ENCODE results near the gene ELOVL5.
"Not testable (repeated sequence)": the region's sequence is repeated elsewhere in the genome, so short reads cannot be mapped to it uniquely, and the experiment has no call there.

Gene ELOVL5

DNA sequence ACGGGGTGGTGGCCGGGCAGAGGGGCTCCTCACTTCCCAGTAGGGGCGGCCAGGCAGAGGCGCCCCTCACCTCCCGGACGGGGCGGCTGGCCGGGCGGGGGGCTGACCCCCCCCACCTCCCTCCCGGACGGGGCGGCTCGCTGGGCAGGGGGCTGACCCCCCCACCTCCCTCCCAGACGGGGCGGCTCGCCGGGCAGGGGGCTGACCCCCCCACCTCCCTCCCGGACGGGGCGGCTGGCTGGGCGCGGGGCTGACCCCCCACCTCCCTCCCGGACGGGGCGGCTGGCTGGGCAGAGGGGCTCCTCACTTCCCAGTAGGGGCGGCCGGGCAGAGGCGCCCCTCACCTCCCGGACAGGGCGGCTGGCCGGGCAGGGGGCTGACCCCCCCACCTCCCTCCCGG lies 43.8 kb downstream of the ELOVL5 start:
- DNase-seq (ENCODE audit: low read depth) = not testable (repeated sequence)

DNA sequence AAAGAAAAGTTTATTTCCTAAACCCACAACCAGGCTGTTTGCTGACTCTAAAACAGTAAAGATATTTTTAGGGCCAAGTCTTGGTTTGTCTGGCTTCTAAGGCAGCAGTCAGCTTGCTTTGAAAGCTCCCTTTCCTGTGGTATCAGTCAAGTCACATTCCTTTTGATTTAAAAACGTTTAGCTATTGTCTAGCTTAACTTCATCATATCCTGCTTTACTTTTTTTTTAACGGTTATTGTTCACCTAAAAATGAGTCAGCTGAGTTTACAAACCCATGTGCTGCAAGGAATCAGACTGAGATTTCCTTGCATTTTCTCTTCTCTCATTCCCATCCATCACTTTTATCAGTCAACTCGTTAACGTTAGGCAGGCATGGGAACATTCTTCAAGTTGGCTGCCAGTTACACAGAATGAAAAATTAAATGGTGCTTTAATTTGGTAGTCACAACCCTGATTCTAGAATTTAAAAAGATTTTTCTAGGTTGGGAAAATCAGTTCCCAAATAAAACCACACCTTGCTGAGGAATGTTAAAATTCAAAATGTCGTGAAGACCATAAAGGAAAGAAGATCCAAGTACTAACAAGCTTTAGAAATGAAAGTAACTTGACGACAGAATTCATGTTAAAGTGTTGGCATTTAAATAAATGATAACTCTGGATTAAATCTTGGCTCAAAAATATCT lies 45.9 kb downstream of the ELOVL5 start:
- DNase-seq (ENCODE audit: low read depth) = no peak

DNA sequence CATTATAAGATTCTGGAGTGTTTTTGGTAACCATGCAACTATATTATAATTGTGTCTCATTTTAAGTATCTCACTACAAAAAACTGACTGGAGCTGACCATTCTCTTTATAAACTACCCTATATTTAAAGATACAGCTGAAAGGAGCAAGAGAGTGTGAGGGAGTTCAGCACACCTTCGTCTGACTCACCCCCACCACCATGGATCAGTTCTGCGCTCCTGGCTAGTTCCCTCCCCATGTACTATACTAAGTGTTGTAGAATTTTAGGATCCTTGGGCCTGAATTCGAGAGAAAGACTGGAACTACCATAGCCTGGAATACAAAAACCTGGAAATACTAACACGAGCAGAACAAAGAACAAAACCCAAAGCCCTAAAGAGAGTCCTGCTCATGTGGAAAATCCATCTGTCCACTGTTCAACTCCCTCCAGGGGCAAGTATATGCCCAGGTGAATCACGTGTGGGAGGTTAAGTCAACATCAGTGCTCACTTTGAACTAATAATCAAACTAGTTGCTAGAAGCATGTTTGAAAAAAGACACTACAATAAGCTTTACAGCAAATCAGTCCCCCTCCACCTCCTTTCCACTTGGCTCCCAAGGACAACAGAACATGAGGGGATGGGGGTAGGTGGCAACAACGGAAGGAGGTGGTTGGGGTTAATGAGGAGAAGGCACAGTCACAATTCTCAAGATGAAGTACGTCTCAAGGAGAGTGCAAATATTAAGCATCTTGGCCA lies 46.8 kb downstream of the ELOVL5 start:
- no peak for DNase-seq (ENCODE audit: low read depth)

DNA sequence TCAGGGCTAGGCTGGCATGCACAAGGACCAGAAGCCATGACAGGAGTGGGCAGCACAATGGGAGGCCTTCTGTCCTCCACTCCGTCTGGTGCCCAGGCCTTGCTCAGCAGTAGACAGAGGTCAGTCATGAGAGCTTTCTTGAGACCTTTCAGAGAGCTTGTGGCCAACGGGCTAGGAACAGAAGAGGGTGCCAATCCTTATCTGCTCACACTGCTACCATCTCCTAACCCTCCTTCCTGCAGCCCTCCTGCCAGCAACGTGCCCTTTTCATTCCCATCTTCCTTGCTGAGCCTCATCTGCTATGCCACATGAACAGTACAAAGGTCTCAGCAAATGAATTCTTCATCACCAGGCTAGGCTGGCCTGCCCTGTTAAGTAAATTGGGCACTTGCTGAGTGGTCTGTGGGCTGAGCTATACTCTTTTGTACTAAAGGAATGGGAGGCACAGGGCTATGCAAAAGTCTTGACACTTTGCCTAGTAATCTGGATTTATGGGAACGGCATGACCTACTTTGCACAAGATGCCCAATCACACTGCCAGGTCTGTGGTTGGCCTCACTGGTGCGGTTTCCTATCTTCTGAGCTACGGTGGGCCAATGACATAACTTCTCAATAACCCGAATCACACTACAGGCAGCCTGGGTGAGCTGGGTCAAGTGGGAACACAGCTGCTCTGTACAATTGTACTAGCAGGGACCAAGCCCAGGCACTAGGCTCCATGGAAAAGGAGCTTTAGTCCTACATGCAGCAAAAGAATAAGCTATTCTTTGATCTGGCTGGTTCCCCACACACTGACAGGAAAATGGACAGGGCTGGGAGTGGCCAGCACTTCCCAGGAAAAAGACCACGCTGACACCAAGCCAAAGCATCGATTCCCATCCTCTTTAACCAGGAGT lies 47.8 kb downstream of the ELOVL5 start:
- DNase-seq (ENCODE audit: low read depth) = no peak

DNA sequence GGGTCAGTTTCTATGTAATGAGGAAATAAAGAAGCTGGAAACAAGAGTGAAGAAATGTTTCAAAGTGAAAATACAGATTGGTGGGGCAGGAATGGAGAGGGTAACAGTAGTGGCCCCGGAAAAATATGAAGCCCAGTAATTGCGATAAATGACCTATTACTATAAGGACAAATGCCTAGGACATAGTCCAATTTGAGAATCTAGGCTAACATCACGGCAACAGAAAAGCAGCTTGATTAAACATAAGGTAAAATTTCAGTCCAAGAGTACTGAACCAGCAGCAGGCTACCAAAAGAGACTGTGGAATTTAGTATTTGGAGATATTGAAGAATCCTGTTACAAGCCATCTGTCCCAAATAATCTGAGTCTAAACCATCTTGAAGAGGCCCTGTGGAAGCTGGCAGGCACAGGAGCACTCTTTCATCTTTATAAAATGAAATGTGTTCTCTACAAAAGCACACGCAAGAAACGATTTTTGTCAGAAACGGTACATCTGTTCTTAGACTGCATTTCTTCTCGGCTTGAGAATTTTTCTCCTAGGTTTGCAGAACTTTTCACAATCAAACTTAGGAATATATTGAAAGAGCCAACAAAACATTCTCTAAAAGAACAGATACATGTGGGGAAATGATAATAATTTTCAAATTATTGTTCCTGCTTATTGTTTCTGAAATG lies 49.3 kb downstream of the ELOVL5 start:
- DNase-seq (ENCODE audit: low read depth) = no peak

DNA sequence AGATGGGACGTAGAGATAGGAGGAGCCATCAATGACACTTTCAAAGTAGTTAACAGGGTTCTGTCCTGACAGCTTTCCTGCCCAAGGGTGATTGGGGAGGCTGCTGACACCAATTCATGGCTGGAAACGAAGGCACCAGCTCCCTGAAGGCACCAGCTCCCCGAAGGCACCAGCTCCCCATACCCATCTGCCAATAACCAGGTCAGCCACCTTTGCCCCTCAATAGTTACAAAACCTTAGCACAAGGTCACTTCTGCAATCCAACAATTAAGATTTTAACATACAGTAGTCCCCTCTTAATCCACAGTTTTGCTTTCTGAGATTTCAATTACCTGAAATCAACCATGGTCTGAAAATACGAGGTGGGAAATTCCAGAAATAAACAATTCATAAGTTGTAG lies 51.7 kb downstream of the ELOVL5 start:
- DNase-seq (ENCODE audit: low read depth) = no peak

DNA sequence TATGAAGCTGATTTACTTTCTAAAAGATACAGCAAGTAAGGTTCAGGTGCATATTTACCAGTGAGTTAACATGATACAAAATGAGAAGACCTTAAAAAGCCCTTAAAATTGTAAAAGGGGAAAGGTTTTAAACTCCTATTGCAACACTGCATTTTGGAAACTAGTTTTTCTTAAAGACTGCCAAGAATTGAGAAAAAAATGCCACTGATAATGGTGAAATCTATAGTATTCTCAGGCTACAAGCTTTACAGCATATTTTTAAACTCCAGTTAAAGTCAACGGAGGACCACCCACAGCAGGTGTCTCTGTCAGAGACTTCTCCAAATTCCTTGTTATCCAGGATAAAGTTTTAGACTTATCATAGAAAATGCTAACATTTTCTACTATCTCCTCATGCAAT lies 53.6 kb downstream of the ELOVL5 start:
- no peak for DNase-seq (ENCODE audit: low read depth)

DNA sequence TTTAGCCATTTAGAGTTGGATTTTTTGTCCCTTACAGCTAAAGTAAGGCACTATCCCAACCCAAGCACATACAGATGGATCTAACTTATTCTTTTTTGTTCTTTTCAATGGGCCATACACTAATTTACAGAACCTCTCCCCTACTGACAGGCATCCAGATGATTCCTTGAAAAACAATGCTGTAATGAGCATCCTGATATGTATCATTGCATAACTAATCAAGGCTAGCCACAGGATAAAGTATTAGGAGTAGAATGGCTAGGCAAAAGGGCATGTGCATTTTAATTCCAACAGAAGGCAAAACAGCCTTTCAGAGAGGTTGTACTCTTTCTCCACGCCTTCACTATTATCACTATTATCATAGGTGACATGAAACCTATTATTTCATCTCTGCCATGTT lies 54.1 kb downstream of the ELOVL5 start:
- DNase-seq (ENCODE audit: low read depth) = no peak

DNA sequence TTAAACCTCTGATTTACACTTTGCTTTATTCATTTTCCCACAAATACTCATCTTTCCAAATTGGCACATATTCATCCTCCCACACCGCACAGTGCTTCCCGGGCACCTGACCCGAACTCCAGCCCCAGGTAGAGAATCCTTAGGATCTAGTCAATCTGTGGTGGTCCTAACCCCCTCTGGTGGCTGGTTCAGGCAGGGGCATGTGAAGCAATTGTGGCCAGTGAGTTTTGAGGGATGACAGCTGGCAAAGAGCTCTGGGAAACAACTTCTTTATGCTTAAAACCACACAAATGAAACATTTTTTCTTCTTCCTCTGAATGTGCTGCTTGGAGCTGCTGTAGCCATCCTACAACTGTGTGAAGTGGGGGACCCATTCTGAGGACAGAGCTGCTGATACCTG lies 54.7 kb downstream of the ELOVL5 start:
- no peak for DNase-seq (ENCODE audit: low read depth)

DNA sequence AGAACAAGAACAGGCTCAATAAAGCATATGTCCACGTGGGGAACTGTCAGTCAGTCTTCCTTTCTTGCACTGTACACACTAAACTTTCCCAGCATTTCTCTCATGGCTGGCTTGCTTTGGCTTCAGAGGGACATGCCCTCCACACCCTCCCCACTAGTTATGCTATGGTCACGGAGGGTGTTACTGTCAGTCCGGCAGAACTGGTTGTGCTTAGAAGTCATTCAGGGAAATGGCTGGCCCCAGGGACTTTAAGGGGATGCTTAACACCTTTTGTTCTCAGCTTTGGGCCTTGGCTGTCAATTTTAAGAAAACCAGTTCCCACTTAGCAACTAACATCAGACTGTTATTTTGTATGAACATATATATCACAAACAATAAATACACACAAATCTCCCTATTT lies 55.1 kb downstream of the ELOVL5 start:
- DNase-seq (ENCODE audit: low read depth) = no peak

DNA sequence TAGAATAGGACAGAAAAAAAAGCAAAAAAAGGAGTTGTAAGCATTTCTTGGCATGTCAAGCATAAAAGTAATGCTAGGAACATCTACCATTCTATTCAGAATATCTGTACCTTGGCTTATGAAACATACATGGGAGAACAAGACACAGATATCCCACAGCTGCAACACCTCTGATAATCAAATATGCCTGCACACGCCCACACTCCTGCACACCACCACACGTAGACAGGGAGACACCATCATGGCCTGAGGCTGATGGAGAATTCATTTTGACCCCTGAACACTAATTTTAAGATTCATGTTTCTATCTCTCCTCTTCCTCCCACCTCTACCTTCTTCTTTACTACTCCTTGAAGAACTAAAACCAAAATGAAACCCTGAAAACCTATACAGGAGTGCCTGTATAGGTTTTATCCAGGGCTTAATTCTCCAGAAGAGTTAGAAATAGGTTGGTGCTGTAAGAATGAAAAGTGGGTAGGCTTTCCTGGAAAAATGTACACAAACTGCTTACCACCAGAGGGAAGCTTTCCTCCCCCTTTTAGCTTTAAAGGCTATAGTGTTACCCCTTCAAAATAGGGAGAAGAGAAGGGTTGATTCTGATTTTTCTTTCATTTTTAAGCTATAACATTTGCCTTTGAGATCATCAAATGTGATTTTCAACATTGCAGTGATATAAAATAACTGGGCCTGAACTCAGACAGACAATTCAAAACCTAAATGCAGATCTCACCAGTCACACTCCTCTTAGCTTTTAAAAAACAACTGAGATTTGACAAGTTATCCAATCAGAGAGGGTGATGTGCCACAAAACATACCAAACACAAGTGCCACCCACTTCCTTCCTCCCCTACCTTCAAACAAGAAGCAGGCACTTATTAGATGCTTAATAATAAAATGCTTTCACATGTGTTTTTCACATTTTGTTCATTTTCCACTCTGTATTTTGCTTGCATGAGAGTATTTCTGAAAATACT lies 57.9 kb downstream of the ELOVL5 start:
- no peak for DNase-seq (ENCODE audit: low read depth)

DNA sequence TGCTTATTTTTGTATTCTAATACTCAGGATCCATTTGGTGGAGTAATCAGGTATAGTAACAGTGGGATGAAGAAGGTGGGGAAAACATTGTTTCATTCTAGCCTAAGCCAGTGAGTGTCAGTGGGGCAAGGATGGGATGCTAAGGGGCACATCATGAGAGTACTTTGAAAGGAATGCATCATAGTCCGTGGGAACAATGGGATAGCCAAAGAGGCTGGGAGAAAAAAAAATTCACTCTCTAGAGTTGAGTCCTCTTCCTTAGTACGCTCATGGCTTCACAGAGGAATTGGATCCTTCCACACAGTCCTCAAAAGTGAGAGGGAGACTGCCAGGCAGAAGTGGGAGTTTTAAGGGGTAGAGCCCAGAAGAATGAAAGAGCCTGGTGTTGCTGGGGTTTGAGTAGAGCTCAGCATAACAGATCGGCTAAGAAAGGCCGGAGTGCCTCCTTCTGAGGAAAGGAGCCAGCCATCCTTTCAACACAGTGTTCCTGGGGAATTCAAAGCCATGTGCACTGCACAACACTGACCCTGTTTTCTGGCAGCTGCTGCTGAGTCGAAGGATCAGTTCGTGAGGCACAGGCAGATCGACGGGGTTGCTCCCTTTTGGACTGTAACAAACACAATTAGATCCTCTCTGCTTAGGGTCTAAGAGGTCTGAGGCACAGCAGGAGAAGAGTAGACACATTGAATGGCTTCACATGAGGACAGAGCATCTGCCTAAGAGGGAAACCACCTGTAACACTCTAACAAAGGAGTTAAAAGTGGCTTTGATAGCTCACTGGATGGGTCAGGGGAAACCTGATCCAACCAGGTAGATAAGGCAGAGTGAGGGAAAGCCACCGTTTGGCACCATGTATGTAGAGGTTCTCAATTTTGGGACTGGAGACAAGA lies 61.2 kb downstream of the ELOVL5 start:
- DNase-seq (ENCODE audit: low read depth) = no peak

DNA sequence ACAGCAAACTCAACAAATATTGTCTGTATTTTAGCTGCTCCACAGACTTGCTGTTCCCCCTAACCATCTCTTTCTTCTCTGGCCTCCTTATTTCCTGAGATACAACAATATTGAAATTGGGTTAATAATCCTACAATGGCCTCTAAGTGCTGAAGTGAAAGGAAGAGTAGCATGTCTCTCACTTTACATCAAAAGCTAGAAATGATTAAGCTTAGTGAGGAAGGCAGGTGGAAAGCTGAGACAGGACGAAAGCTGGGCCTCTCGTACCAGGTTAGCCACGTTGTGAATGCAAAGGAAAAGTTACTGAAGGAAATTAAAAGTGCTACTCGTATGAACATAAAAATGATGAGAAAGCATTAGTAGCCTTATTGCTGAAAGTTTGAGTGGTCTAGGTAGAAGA lies 63.8 kb downstream of the ELOVL5 start:
- DNase-seq (ENCODE audit: low read depth) = no peak

DNA sequence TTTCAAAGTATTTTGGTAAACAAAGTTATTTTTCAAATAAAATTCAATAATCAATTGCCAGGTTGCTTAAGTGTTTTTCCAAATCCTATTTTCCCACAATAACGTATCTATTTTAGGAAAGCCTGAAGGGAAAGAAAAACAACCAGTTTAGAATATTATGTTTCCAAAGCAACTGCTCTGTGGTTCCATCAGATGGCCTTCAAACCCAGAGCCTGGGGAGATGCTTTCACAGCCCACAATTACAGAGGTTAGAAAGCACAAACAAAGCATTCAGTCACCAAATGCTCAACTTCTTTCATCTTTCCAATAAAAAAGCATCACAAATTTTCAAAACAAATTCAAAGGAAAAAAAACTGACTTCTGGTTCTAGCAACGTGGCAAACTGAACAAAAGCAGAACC lies 66.0 kb downstream of the ELOVL5 start:
- DNase-seq (ENCODE audit: low read depth) = no peak

DNA sequence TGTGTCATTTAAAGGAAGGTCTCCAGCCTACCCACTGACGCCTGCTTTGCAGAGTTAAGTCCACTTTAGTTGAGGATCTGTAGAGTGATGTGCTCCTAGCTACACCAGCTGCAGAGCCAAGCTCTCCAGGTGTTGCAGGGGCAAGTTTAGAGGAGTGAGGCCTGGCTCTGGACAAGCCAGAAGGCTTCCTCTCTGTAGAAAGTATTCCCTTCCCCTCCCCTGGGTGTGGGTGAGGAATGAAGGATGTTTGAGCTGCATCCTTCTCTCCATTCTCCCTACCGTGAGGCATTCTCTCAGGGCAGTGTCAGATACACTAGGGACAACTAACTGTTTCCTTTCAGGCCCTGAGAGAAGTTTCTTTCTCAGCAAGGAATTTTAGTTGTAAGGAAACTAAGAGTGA lies 66.5 kb downstream of the ELOVL5 start:
- DNase-seq (ENCODE audit: low read depth) = no peak

DNA sequence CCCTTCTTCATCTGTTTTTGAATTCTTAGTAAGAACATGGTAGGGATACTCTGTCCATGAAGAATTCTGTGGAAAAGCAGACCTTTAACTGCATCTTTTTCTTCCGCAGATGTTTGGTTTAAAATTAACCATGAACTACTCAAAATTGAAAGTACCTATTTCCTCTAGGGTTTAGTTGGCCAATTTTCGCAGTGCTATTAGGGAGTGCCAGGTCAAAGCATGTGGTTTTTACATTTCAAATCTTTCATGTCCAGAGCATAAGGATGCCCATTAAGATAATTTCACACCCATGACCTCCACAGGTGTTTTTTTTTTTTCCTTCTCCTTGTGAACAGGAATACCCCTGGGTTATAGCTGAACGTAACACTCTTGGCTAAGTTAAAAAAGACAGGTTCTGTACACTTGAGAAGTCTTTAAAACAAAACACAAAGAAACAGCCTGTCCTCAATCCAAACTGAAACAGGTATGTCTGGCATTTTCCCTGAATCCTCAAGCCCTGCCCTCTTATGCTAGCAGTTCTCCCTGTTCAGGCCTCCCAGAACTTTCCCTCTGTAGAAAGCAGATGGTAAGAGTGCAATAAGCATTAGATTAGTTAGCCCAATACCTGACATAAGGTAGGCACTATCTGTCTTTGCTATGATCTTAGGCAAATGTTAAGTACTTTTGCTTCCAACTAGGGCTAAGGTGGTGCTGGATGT lies 67.1 kb downstream of the ELOVL5 start:
- no peak for DNase-seq (ENCODE audit: low read depth)

DNA sequence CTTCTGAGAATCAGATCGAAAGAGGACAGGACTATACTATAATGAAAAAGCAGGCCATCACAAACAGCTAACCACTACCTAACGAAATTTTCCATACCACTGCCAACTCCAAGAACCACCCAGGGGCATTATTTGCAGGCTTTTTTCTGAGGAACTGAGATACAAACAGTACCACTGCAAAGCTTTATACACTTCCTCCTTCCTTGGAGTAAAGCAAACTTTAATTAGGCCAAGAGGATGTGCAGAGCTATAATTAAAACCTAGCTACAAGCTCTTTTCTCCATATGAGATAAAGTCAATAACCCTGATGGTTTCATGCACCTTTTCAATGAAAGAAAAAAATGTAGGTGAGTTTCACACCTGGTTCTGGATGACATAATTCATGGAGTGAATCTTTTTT lies 68.5 kb downstream of the ELOVL5 start:
- DNase-seq (ENCODE audit: low read depth) = no peak

DNA sequence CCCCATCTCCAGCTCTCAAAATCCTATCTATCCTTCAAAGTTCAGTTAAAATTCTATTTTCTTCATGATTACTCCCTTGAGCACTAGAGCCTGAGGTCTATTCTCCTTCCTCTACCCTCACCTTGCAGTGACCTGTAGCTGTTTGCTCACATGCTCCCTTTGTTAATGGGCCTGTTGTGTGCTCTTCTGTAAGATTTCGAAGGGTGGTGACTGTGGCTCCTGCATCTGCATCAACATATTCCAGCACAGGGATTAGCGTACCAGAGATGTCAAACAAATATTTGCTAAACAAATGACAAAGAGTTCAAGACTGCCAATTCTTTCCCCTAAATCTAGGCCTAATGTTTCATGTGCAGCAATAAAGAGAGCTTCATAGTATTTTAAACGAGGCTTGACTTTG lies 69.5 kb downstream of the ELOVL5 start:
- DNase-seq (ENCODE audit: low read depth) = no peak

DNA sequence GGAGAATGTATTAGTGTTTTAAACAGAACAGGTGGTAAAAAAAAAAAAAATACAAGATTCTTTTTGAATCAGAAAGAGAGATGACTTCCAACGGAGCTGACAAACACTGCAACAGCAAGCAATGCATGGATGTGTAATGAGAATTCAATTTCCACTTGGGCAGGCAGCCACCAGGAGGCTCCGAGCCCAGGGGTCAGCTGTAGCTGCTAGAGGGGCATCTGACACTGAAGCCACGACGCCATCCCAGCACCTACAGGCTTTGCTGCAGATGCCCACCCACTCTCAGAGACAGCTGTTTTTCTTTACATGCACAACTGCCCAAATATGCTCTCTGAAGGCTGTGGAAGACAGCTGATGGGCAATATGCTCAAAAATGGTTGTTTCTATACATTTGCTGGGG lies 75.4 kb downstream of the ELOVL5 start:
- no peak for DNase-seq (ENCODE audit: low read depth)

DNA sequence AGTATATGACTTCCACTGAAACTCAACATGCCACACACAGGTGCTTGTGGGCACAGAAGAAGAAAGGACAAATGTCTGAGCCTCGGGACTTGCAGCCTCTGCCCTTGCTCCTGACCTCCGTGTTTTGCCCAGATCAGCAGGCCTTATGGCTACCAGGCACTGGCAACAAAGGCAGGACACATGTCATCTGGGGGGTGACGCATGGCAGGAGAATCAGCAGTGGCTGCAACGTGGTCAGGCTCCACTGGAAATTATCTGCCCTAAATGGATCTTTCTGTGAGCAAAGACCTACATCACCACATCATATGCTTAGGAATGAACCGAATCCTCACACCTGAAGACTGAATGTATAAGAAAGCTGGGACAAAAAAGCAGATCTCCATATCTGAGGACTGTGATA lies 78.9 kb downstream of the ELOVL5 start:
- DNase-seq (ENCODE audit: low read depth) = no peak
